ENCODE measurements around the gene LRG1.

LRG1 gene, protein sequence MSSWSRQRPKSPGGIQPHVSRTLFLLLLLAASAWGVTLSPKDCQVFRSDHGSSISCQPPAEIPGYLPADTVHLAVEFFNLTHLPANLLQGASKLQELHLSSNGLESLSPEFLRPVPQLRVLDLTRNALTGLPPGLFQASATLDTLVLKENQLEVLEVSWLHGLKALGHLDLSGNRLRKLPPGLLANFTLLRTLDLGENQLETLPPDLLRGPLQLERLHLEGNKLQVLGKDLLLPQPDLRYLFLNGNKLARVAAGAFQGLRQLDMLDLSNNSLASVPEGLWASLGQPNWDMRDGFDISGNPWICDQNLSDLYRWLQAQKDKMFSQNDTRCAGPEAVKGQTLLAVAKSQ

DNA sequence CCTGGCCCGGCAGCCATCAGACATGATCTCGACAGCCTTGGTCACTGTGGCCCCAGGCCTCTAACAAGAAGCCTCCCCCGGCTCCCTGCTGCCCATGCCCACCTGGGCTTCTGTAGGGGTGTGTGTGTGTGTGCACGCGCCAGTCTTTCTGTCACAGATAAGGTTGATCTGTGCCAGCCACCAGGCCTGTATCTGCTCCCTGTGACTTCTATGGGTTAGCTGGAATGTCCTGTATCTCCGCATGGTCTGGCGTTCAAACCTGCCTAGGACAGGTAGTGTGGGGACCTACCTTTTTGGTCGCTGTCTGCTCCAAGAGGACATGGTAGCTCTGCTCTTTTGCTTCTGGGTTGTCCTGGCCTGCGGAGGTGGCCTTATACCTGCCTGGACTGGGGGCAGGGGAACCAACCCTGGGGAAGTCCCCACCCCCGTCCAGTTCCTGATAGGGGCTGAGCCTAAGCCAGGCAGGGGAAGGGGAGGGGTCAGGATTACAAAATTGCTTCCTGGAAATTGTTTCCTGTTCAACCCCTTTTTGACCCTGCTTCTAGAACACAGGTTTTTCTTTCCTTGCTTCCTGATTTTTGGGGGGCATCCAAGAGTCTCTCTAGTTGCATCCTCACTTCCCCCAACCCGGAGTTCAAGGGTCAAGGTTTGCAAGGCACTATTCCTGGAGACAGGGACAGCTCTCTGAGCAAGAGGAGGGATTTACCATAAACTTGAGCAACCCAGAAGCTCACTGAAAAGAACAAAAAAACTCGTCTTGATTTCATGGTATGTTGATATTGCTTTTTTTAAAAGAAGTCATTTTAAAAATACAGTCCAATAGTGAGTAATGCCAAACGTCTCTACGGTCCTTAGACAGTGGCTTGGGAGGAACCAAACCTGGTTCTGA lies at the start of gene LRG1:
Gene LRG1 (minus strand): TSS at position 344 of the 889 bp plus-strand sequence. CDS start 23 bp downstream, at position 321.
- H3K4me3 ChIP-seq (ENCODE audit: low read depth, low read length), result no peak within 1 kb of the TSS

DNA sequence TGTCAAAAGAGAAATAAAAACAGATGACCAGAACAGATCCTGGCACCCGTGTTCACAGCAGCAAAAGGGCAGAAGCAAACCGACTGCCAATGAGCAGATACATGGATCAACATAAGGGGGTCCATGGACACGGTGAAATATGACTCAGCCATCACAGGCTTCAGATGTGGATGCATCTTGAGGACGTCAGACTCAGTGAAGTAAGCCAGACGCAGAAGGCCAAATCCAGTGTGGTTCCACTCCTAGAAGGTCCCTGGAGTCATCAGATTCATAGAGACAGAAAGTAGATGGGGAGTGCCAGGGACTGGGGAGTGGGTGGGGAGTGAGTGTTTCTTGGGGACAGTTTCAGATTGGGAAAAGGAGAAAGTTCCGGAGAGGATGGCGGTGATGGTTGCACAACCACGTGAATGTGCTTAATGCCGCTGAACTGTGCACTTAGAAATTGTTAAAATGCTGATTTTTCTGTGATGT lies 48.5 kb upstream of the LRG1 start:
- TF ChIP-seq, protein P1, sequence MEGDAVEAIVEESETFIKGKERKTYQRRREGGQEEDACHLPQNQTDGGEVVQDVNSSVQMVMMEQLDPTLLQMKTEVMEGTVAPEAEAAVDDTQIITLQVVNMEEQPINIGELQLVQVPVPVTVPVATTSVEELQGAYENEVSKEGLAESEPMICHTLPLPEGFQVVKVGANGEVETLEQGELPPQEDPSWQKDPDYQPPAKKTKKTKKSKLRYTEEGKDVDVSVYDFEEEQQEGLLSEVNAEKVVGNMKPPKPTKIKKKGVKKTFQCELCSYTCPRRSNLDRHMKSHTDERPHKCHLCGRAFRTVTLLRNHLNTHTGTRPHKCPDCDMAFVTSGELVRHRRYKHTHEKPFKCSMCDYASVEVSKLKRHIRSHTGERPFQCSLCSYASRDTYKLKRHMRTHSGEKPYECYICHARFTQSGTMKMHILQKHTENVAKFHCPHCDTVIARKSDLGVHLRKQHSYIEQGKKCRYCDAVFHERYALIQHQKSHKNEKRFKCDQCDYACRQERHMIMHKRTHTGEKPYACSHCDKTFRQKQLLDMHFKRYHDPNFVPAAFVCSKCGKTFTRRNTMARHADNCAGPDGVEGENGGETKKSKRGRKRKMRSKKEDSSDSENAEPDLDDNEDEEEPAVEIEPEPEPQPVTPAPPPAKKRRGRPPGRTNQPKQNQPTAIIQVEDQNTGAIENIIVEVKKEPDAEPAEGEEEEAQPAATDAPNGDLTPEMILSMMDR (IDR thresholded peaks at IDR 0.05; ENCODE audit: borderline replicate concordance, insufficient read depth, low read depth, low read length), result no peak
- H3K4me3 ChIP-seq (ENCODE audit: low read depth, low read length), result no peak overlapping the region

More for the DNA sequence above, at the start of gene LRG1:
- TF ChIP-seq, protein P1 (IDR thresholded peaks at IDR 0.05; ENCODE audit: borderline replicate concordance, insufficient read depth, low read depth, low read length), result no peak

DNA sequence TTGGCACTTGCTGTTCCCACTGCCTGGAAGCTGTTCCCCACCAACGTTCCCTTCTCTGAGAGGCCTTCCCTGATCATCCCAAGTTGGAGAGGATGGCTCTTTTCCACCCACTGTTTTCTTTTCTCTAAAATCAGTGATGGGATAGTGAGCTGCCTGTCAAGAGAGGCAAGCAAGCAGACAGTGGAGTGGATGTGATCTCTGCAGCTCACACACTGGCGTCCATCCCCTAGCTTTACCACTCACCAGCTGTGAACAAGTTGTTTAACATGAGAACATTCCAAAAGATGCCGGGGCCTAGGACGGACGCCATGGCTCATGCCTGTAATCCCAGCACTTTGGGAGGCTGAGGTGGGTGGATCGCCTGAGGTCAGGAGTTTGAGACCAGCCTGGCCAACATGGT lies 47.7 kb upstream of the LRG1 start:
- TF ChIP-seq, protein P1 (IDR thresholded peaks at IDR 0.05; ENCODE audit: borderline replicate concordance, insufficient read depth, low read depth, low read length), result no peak
- H3K4me3 ChIP-seq (ENCODE audit: low read depth, low read length), result no peak overlapping the region

DNA sequence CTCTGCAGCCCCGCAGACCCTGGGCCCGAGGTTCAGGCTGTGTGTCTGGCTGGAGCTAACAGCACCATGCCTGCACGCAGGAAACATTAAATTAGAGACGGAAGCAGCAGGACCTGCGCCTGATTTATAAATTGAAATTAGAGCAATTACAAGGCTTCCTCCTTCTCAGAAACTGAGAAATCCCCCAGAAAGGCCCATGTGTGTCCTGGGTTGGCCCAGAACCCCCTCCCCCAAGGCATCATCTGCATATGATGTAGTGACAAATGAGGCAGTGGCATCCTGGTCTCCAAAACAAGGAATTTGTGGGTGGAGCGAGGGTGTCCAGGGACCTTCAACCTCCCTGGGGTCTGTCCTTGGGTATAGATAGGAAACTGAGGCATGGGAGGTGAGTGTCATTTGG lies 46.9 kb upstream of the LRG1 start:
- H3K4me3 ChIP-seq (ENCODE audit: low read depth, low read length), result no peak overlapping the region
- TF ChIP-seq, protein P1 (IDR thresholded peaks at IDR 0.05; ENCODE audit: borderline replicate concordance, insufficient read depth, low read depth, low read length), result no peak

DNA sequence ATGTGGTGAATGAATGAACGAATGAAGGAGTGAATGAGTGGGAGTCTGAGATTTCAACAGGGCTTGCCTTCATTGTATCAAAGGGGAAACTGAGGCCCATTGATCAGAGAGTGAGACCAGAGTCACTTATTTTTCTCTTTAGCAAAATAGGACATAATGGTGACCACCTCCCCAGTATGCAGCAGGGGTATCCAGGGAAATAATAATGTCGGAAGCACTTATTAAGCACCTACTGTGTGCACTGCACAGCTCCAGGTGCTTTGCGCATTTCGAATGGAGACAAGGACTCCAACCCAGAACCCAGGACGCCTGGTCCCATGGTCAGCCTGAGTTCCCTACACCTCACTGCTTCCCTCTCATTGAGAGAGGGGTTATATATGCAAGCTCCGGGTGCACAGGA lies 46.4 kb upstream of the LRG1 start:
- TF ChIP-seq, protein P1 (IDR thresholded peaks at IDR 0.05; ENCODE audit: borderline replicate concordance, insufficient read depth, low read depth, low read length), result no peak
- no peak overlapping the region for H3K4me3 ChIP-seq (ENCODE audit: low read depth, low read length)

DNA sequence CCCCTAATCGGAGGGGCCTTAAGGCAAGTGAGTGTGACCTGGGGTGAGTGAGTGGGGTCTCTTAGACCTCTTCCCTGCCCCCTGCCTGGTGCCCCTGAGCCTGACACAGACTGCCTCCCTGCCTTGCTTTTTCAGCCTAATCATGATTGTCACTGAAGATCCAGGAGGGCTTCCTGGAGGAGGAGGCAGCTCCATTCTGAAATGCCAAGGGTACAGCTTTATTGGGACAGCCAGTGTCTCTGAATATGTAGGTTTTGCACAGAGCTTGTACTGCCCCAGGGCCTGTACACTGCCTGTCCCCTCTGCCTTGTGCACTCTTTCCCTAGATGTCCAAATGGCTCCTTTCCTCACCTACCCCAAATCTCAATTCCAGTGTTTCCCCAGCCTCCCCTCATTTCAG lies 45.7 kb upstream of the LRG1 start:
- no peak overlapping the region for H3K4me3 ChIP-seq (ENCODE audit: low read depth, low read length)
- TF ChIP-seq, protein P1 (IDR thresholded peaks at IDR 0.05; ENCODE audit: borderline replicate concordance, insufficient read depth, low read depth, low read length), result no peak
